ENCODE results near the gene ZC3H4.

ZC3H4 gene

GRCh38 chr19:47020992-47021496 is 92.5 kb downstream of the ZC3H4 start:
- DNase-seq (ENCODE audit: low spot score): no peak

DNA sequence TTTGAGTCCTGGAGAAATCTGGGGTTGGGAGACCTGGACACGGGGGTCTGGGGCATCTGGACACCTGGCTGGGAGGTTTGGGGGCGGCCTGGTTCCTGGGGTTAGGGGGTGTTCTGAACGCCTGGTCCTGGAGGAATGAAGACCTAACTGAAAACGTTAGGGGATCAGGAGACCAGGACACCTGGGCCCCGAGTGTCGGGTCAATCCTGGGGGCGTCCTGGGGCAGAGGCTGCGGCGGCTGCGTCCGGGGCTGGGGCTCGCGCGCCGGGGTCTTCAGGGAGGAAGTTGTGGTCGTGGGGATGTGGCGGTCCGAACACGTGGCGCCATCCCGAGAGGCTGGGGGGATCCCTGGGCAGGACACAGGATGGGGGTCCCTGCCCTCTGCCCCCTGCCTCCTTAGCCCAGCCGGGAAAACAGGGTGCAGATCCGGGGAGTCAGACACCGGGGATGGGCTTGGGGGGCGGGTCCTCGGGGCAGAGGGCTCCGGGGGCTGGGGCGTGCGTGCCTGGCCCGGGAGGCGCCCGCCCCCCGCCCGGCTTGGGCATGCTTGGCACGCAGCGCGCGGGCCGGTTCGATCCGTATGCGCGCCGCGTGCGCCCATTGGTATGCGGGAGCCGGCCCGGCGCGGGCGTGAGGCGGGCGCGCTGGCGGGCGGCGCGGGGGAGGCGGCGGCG is 93.3 kb downstream of the ZC3H4 start:
- DNase-seq (ENCODE audit: low spot score): no peak

- DNase-seq (ENCODE audit: low spot score): no peak
These were observed 94.0 kb downstream of the ZC3H4 start, which contains the start of gene NPAS1 for GRCh38 chr19:47019431-47020041. Gene NPAS1 (plus strand): TSS chr19:47019837. CDS start chr19:47021048, 1,211 bp downstream.

DNA sequence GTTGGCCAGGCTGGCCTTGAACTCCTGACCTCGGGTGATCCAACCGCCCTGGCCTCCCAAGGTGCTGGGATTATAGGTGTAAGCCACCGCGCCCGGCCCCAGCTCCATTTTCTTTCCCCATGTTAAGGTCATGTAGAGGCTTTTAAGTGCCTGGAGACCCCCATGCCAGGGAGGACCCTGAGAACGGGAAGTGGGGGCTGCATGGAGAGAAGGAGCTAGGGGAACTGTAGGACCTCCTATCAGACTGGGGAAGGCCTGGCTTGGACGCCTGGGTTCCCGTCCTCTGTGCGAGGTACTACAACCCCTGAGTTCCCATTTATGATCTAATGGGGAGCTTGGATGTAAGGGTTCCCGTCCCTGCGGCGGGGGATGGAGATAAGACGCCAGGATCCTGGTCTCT is 94.7 kb downstream of the ZC3H4 start:
- no peak for DNase-seq (ENCODE audit: low spot score)
